Astrocyte of the spinal cord (primary cell): ENCODE results near the gene MRPL55.

Source experiments
- DNase-seq: peaks from one replicate; pipeline ENCODE4 v3.0.0; 2011; ENCODE audit warnings: low read depth, low spot score
- H3K4me3 ChIP-seq: 2 replicates; pipeline ENCODE4 v1.5.1; 2011; ENCODE audit warnings: low read depth, mild to moderate bottlenecking, low read length, moderate library complexity
- in situ Hi-C: cut with HindIII; loops from 2 replicates; pipeline ENCODE4 v1.10.0; 2017; ENCODE audit warnings: low sequenced_read_pairs
- TF ChIP-seq, protein P1 (sequence below): IDR thresholded peaks from 2 replicates; pipeline ENCODE4 v1.5.1; 2012; ENCODE audit warnings: low read depth, mild to moderate bottlenecking, low read length, inconsistent platforms

MRPL55 gene

DNA sequence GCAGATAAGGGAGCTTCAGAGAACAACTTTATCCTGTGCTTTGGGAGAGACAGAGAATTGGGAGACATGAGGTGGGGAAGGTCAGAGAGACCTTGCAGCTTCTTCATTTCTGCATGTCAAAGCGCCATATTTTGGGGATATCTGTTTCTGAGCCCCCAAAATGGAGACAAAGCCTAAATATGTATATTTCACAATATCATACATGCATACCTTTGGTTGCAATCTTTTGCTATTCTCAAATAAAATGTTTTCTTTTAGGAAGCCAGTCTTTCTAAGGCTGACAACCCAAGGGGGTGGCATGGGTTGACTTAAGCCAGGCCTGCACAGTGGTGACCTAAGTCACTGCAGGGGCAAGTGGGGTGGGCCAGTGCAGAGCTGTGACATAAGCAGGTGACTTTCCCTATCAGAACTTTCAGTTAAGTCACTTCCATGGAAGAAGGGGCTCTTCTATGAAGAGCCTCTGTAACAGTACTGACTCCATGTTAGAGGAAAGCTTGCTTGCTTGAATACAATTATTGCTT, 13.9 kb upstream of the MRPL55 start:
- in situ Hi-C loops: no loop called here
- no peak for DNase-seq
- TF ChIP-seq, protein P1, sequence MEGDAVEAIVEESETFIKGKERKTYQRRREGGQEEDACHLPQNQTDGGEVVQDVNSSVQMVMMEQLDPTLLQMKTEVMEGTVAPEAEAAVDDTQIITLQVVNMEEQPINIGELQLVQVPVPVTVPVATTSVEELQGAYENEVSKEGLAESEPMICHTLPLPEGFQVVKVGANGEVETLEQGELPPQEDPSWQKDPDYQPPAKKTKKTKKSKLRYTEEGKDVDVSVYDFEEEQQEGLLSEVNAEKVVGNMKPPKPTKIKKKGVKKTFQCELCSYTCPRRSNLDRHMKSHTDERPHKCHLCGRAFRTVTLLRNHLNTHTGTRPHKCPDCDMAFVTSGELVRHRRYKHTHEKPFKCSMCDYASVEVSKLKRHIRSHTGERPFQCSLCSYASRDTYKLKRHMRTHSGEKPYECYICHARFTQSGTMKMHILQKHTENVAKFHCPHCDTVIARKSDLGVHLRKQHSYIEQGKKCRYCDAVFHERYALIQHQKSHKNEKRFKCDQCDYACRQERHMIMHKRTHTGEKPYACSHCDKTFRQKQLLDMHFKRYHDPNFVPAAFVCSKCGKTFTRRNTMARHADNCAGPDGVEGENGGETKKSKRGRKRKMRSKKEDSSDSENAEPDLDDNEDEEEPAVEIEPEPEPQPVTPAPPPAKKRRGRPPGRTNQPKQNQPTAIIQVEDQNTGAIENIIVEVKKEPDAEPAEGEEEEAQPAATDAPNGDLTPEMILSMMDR: no peak
- H3K4me3 ChIP-seq: no peak overlapping the region

DNA sequence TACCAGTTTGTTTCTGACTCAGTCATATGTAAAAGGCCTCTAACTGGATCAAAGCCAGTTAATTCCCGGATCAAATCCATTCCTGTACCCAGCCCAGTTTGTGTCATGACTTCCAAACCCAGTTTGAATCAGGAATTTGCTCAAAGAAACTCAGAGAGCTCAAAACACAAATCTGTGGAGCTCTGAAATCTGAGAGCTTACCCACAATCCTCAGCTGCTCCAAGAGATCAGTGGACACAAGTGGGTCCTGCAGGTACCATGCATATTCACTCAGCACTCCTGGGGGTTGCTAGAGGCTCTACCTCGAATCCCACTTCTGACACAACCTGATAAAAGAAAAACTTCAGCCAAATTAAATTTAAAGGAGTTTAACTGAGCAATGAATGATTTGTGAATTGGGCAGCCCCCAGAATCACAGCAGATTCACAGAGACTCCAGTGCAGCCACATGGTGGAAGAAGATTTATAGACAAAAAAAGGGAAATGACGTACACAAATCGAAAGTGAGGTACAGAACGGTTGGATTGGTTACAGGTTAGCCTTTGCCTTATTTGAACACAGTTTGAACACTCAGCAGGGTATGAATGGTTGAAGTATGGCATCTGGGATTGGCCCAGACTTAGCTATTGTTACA, 11.9 kb upstream of the MRPL55 start:
- in situ Hi-C loops: no loop called here

DNA sequence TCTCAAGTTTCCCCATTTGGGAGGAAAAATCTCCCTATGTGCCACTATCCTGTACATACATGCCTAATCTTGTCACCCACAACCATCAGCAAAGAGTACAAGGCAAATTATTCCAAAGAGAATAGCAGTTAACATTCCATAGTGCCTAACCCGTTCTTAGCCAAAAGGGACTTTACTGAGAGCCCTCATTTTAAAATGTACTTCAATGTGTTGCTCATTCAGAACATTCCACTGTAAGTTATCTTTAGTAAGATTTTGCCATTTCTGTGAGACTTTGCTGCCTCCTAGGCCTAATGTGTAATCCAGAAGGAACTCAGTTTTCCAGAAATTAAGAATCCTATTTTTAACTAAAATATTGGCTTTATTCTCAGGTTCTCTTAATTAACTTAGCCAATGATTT, 11.3 kb upstream of the MRPL55 start:
- H3K4me3 ChIP-seq: no peak overlapping the region
- no peak for DNase-seq
- TF ChIP-seq, protein P1: no peak
- in situ Hi-C loops: no loop called here

More for the DNA sequence above, 11.9 kb upstream of the MRPL55 start:
- DNase-seq: no peak
- TF ChIP-seq, protein P1: no peak
- no peak overlapping the region for H3K4me3 ChIP-seq

DNA sequence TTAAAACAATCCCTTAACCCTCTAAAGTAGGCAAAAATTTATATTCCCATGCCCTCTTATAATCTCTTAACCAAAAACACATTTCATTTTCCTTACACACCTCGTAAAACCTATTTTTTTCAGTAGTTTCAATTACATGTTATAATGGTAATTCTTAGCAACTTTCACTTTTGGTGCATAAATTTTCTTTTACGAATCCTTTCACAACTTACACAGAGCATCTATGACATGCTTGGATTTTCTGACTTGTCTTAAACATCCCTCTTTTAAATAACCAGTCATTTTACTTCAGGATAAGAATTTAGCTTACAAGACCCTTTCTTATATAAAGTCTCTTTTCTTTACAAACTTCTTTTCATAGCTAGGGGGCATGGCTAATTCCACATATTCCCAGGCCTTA, 8.9 kb upstream of the MRPL55 start:
- H3K4me3 ChIP-seq: no peak overlapping the region
- DNase-seq: no peak
- in situ Hi-C loops: no loop called here
- TF ChIP-seq, protein P1: no peak

DNA sequence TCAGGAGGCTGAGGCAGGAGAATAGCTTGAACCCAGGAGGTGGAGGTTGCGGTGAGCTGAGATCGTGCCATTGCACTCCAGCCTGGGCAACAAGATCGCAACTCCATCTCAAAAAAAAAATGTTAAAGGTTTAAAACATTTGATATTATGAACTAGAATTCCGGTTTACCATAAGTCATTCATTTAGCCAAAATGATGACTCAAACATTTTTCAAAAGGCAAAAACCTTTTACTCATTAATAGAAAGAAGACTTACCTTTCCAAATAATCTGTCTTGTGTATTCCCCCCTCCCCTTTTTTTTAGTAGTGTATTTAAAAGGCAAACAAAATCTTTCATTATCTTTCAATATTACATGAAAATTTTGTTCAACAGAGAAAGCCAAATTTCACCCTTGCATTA, 8.2 kb upstream of the MRPL55 start:
- DNase-seq: no peak
- H3K4me3 ChIP-seq: no peak overlapping the region
- TF ChIP-seq, protein P1: no peak
- in situ Hi-C loops: no loop called here

DNA sequence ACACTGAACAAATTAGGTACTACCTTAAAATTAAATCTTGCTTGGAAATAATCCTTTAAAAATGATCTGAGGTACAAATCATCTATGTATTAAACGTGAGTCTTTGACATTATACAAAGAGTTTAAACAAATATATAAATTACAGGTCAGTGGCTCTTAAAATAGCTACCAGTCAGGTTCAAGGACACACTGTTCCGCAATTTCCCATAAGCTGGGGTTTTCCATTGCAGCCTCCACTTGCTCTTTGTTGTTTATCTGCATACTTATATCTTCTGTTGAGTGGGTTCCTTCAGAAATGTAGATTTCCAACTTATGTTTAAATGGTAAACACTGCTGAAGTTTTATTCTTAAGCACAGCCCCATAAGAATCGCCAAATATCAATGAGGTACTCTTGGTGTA, 5.7 kb upstream of the MRPL55 start:
- no peak for DNase-seq
- no peak overlapping the region for H3K4me3 ChIP-seq
- TF ChIP-seq, protein P1: no peak
- in situ Hi-C loops: no loop called here
